GM23338 (cell line): ENCODE data around the gene C22orf39. TPM values are rescaled to one million over a fixed set of nuclear protein-coding genes. Genes with fewer than 3 reads are reported as not detected.

Experiments
- ATAC-seq: fragments of 200-7000 bp; cut with Tn5 transposase; 3 replicates; pipeline ENCODE4 v1.9.1; 2020
- DNase-seq: peaks from one replicate; pipeline ENCODE4 v3.0.0-alpha.2; 2015; ENCODE audit warnings: low spot score
- H2AFZ ChIP-seq: fragments of 200-600 bp; sonication (generic); 2 replicates; pipeline ENCODE4 v1.8.0; 2016; ENCODE audit warnings: antibody characterized with exemption, mild to moderate bottlenecking, moderate library complexity
- H3F3A ChIP-seq: fragments of 200-600 bp; sonication (generic); replicated peaks from 2 replicates; pipeline ENCODE4 v1.8.0; 2017; ENCODE audit warnings: antibody characterized with exemption, mixed run types, low read depth
- H3K27ac ChIP-seq: fragments of 200-600 bp; sonication (generic); 2 replicates; pipeline ENCODE4 v1.6.1; 2016; ENCODE audit warnings: low read depth
- H3K27me3 ChIP-seq: fragments of 200-600 bp; sonication (generic); 2 replicates; pipeline ENCODE4 v1.8.0; 2016; ENCODE audit warnings: mild to moderate bottlenecking, mixed run types, moderate library complexity; ENCODE audit not compliant: insufficient read depth
- H3K36me3 ChIP-seq: fragments of 200-600 bp; sonication (generic); 2 replicates; pipeline ENCODE4 v1.8.0; 2016; ENCODE audit warnings: mild to moderate bottlenecking; ENCODE audit not compliant: insufficient read depth
- H3K4me1 ChIP-seq: fragments of 200-600 bp; sonication (generic); 2 replicates; pipeline ENCODE4 v1.8.0; 2016; ENCODE audit warnings: mild to moderate bottlenecking, moderate library complexity; ENCODE audit not compliant: insufficient read depth
- H3K4me2 ChIP-seq: fragments of 200-600 bp; sonication (generic); 2 replicates; pipeline ENCODE4 v1.7.1; 2017; ENCODE audit warnings: mixed run types
- H3K4me3 ChIP-seq: fragments of 200-600 bp; sonication (generic); 2 replicates; pipeline ENCODE4 v1.6.1; 2016; ENCODE audit warnings: mixed run types
- H3K79me2 ChIP-seq: fragments of 200-600 bp; sonication (generic); replicated peaks from 2 replicates; pipeline ENCODE4 v1.8.0; 2017; ENCODE audit warnings: mild to moderate bottlenecking; ENCODE audit not compliant: insufficient read depth
- H3K9me2 ChIP-seq: fragments of 200-600 bp; sonication (generic); 2 replicates; pipeline ENCODE4 v1.8.0; 2017; ENCODE audit not compliant: insufficient read depth
- H4K20me1 ChIP-seq: fragments of 200-600 bp; sonication (generic); replicated peaks from 2 replicates; pipeline ENCODE4 v1.8.0; 2017; ENCODE audit warnings: mild to moderate bottlenecking; ENCODE audit not compliant: insufficient read depth
- H3K27ac Mint-ChIP-seq: 2 replicates; pipeline ENCODE4 v1.8.0; 2020; ENCODE audit warnings: inconsistent platforms, mild to moderate bottlenecking, moderate library complexity, mixed read lengths
- H3K27me3 Mint-ChIP-seq: 3 replicates; pipeline ENCODE4 v1.8.0; 2022; ENCODE audit warnings: low read depth, mild to moderate bottlenecking, moderate library complexity, mixed read lengths, inconsistent platforms; ENCODE audit not compliant: insufficient read depth, poor library complexity
- H3K36me3 Mint-ChIP-seq: 3 replicates; pipeline ENCODE4 v1.8.0; 2021; ENCODE audit warnings: low read depth, mild to moderate bottlenecking, inconsistent platforms, moderate library complexity, mixed read lengths
- H3K4me1 Mint-ChIP-seq: 3 replicates; pipeline ENCODE4 v1.8.0; 2020; ENCODE audit warnings: mild to moderate bottlenecking, inconsistent platforms, mixed read lengths
- H3K4me3 Mint-ChIP-seq: 3 replicates; pipeline ENCODE4 v1.8.0; 2021; ENCODE audit warnings: moderate library complexity, mild to moderate bottlenecking, inconsistent platforms, mixed read lengths
- H3K9me3 Mint-ChIP-seq: 3 replicates; pipeline ENCODE4 v1.8.0; 2020; ENCODE audit warnings: moderate library complexity, mild to moderate bottlenecking, inconsistent platforms, mixed read lengths
- CREB1 ChIP-seq: fragments of 250-450 bp; sonication (Bioruptor Pico); IDR thresholded peaks from 2 replicates; pipeline ENCODE4 v1.5.0; 2020; ENCODE audit warnings: low read depth, mild to moderate bottlenecking, moderate library complexity
- EZH2 ChIP-seq: fragments of 200-600 bp; sonication (generic); IDR thresholded peaks from one replicate; pipeline ENCODE4 v1.8.0; 2017; ENCODE audit warnings: antibody characterized with exemption, mild to moderate bottlenecking, low read depth; ENCODE audit not compliant: unreplicated experiment
- EZH2phosphoT487 ChIP-seq: fragments of 200-600 bp; sonication (generic); IDR thresholded peaks from one replicate; pipeline ENCODE4 v1.8.1; 2018; ENCODE audit warnings: antibody characterized with exemption; ENCODE audit not compliant: unreplicated experiment
- JUNB ChIP-seq: IDR thresholded peaks from one replicate; pipeline ENCODE4 v1.6.1; 2016; ENCODE audit warnings: antibody characterized with exemption; ENCODE audit not compliant: unreplicated experiment
- NANOG ChIP-seq: IDR thresholded peaks from 2 replicates; pipeline ENCODE4 v1.6.1; 2016; ENCODE audit warnings: antibody characterized with exemption, borderline replicate concordance
- POLR2AphosphoS5 ChIP-seq: IDR thresholded peaks from 2 replicates; pipeline ENCODE4 v1.6.1; 2016; ENCODE audit warnings: antibody characterized with exemption, low read depth
- STAT1 ChIP-seq: IDR thresholded peaks from one replicate; pipeline ENCODE4 v1.6.1; 2016; ENCODE audit warnings: antibody characterized with exemption; ENCODE audit not compliant: unreplicated experiment
- ZNF114 ChIP-seq: fragments of 250-450 bp; sonication (Bioruptor Pico); IDR thresholded peaks from 2 replicates; pipeline ENCODE4 v1.5.0; 2020; ENCODE audit warnings: mild to moderate bottlenecking, moderate library complexity
- ZNF331 ChIP-seq: fragments of 250-450 bp; sonication (Bioruptor Pico); IDR thresholded peaks from 2 replicates; pipeline ENCODE4 v1.5.0; 2020; ENCODE audit warnings: low read depth, mild to moderate bottlenecking, moderate library complexity
- polyA plus RNA-seq: library from polyadenylated mRNA; unstranded; fragments of >200 nt; fragmentation: Nextera tagmentation; extraction: Ambion mirVana; gene quantifications from 2 replicates; pipeline ENCODE4 v1.2.1, GENCODE V29; 2016
- total RNA-seq: library from RNA; depleted of rRNA; stranded (reverse); fragments of >200 nt; shearing (Covaris generic); gene quantifications from 2 replicates; pipeline ENCODE4 v1.2.3, GENCODE V29; 2014
- TF ChIP-seq, protein P1 (sequence below): IDR thresholded peaks from one replicate; pipeline ENCODE4 v1.6.1; 2018; ENCODE audit warnings: antibody characterized with exemption; ENCODE audit not compliant: unreplicated experiment
- TF ChIP-seq, protein P2 (sequence below): IDR thresholded peaks from 2 replicates; pipeline ENCODE4 v1.6.1; 2016; ENCODE audit warnings: antibody characterized with exemption
- TF ChIP-seq, protein P3 (sequence below): fragments of 250-450 bp; sonication (Bioruptor Pico); IDR thresholded peaks from 2 replicates; pipeline ENCODE4 v1.5.0; 2020; ENCODE audit warnings: mild to moderate bottlenecking, moderate library complexity
- TF ChIP-seq, protein P4 (sequence below), 2 experiments: fragments of 200-600 bp in 1 of 2; sonication (generic) in 1 of 2; conservative IDR thresholded peaks; 2 replicates each; pipeline versions ENCODE4 v1.5.1 to v1.6.1; 2016 to 2017; ENCODE audit warnings: antibody characterized with exemption in 2 of 2, low read depth in 2 of 2, mild to moderate bottlenecking in 2 of 2, moderate library complexity in 1 of 2

Gene C22orf39
- total and polyA plus RNA-seq, 2 experiments from 2014 or later = 37.4 to 40.2 TPM

DNA sequence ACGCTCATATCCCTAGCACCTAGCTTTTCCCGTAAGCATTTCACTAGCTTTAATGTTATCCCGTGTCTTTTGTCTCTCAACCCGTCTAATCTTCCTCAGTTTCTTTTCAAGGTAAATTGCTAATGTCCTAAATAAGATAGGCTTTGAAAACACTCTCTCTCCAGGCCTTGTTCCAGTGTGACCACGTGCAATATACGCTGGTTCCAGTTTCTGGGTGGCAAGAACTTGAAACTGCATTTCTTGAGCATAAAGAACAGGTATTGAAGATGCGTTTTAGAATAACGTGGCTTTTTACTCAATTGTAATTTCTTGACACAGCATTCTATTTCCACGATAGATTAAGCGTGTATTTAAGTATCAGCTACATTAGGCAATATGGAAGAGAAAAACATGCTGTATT is 33.3 kb upstream of the C22orf39 start:
- Mint-ChIP-seq H3K27me3 (peaks cover 3% of the 10 kb centered on the region), H3K4me3 (peak overlapping the region; percentile 97), H3K27ac (0 out of 2 replicates have a peak overlapping the region, but pooled peaks have one; percentile 100), H3K36me3 (peaks cover 28% of the 10 kb centered on the region), H3K9me3 (no peaks in the 10 kb centered on the region), H3K4me1 (peaks cover 17% of the 10 kb centered on the region)
- Histone ChIP-seq H3K9me2 (no peaks in the 10 kb centered on the region), H3K36me3 (peaks cover 26% of the 10 kb centered on the region), H3F3A (no peaks in the 10 kb centered on the region), H3K79me2 (peaks cover 42% of the 10 kb centered on the region), H3K4me1 (peaks cover 13% of the 10 kb centered on the region), H3K27ac (no peak overlapping the region), H3K4me2 (peak overlapping the region; percentile 96), H2AFZ (no peak overlapping the region), H3K27me3 (no peaks in the 10 kb centered on the region), H4K20me1 (peaks cover 29% of the 10 kb centered on the region), H3K4me3 (peak overlapping the region; percentile 55)
- DNase-seq (no peak), ATAC-seq (no peak)
- TF ChIP-seq, protein P1, sequence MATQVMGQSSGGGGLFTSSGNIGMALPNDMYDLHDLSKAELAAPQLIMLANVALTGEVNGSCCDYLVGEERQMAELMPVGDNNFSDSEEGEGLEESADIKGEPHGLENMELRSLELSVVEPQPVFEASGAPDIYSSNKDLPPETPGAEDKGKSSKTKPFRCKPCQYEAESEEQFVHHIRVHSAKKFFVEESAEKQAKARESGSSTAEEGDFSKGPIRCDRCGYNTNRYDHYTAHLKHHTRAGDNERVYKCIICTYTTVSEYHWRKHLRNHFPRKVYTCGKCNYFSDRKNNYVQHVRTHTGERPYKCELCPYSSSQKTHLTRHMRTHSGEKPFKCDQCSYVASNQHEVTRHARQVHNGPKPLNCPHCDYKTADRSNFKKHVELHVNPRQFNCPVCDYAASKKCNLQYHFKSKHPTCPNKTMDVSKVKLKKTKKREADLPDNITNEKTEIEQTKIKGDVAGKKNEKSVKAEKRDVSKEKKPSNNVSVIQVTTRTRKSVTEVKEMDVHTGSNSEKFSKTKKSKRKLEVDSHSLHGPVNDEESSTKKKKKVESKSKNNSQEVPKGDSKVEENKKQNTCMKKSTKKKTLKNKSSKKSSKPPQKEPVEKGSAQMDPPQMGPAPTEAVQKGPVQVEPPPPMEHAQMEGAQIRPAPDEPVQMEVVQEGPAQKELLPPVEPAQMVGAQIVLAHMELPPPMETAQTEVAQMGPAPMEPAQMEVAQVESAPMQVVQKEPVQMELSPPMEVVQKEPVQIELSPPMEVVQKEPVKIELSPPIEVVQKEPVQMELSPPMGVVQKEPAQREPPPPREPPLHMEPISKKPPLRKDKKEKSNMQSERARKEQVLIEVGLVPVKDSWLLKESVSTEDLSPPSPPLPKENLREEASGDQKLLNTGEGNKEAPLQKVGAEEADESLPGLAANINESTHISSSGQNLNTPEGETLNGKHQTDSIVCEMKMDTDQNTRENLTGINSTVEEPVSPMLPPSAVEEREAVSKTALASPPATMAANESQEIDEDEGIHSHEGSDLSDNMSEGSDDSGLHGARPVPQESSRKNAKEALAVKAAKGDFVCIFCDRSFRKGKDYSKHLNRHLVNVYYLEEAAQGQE = no peak
- TF ChIP-seq ZNF331 (CRISPR knock-in tag) = no peak
- no peak for TF ChIP-seq STAT1
- no peak for TF ChIP-seq NANOG
- no peak for TF ChIP-seq POLR2AphosphoS5
- no peak for TF ChIP-seq ZNF114 (CRISPR knock-in tag)
- TF ChIP-seq EZH2phosphoT487 = no peak
- TF ChIP-seq EZH2 = no peak
- TF ChIP-seq, protein P2, sequence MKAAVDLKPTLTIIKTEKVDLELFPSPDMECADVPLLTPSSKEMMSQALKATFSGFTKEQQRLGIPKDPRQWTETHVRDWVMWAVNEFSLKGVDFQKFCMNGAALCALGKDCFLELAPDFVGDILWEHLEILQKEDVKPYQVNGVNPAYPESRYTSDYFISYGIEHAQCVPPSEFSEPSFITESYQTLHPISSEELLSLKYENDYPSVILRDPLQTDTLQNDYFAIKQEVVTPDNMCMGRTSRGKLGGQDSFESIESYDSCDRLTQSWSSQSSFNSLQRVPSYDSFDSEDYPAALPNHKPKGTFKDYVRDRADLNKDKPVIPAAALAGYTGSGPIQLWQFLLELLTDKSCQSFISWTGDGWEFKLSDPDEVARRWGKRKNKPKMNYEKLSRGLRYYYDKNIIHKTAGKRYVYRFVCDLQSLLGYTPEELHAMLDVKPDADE = no peak
- TF ChIP-seq, protein P3, sequence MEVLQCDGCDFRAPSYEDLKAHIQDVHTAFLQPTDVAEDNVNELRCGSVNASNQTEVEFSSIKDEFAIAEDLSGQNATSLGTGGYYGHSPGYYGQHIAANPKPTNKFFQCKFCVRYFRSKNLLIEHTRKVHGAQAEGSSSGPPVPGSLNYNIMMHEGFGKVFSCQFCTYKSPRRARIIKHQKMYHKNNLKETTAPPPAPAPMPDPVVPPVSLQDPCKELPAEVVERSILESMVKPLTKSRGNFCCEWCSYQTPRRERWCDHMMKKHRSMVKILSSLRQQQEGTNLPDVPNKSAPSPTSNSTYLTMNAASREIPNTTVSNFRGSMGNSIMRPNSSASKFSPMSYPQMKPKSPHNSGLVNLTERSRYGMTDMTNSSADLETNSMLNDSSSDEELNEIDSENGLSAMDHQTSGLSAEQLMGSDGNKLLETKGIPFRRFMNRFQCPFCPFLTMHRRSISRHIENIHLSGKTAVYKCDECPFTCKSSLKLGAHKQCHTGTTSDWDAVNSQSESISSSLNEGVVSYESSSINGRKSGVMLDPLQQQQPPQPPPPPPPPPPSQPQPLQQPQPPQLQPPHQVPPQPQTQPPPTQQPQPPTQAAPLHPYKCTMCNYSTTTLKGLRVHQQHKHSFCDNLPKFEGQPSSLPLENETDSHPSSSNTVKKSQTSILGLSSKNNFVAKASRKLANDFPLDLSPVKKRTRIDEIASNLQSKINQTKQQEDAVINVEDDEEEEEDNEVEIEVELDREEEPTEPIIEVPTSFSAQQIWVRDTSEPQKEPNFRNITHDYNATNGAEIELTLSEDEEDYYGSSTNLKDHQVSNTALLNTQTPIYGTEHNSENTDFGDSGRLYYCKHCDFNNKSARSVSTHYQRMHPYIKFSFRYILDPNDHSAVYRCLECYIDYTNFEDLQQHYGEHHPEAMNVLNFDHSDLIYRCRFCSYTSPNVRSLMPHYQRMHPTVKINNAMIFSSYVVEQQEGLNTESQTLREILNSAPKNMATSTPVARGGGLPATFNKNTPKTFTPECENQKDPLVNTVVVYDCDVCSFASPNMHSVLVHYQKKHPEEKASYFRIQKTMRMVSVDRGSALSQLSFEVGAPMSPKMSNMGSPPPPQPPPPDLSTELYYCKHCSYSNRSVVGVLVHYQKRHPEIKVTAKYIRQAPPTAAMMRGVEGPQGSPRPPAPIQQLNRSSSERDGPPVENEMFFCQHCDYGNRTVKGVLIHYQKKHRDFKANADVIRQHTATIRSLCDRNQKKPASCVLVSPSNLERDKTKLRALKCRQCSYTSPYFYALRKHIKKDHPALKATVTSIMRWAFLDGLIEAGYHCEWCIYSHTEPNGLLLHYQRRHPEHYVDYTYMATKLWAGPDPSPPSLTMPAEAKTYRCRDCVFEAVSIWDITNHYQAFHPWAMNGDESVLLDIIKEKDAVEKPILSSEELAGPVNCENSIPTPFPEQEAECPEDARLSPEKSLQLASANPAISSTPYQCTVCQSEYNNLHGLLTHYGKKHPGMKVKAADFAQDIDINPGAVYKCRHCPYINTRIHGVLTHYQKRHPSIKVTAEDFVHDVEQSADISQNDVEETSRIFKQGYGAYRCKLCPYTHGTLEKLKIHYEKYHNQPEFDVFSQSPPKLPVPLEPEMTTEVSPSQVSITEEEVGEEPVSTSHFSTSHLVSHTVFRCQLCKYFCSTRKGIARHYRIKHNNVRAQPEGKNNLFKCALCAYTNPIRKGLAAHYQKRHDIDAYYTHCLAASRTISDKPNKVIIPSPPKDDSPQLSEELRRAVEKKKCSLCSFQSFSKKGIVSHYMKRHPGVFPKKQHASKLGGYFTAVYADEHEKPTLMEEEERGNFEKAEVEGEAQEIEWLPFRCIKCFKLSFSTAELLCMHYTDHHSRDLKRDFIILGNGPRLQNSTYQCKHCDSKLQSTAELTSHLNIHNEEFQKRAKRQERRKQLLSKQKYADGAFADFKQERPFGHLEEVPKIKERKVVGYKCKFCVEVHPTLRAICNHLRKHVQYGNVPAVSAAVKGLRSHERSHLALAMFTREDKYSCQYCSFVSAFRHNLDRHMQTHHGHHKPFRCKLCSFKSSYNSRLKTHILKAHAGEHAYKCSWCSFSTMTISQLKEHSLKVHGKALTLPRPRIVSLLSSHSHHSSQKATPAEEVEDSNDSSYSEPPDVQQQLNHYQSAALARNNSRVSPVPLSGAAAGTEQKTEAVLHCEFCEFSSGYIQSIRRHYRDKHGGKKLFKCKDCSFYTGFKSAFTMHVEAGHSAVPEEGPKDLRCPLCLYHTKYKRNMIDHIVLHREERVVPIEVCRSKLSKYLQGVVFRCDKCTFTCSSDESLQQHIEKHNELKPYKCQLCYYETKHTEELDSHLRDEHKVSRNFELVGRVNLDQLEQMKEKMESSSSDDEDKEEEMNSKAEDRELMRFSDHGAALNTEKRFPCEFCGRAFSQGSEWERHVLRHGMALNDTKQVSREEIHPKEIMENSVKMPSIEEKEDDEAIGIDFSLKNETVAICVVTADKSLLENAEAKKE (CRISPR knock-in tag) = no peak
- TF ChIP-seq CREB1 (CRISPR knock-in tag) = no peak
- TF ChIP-seq, protein P4, sequence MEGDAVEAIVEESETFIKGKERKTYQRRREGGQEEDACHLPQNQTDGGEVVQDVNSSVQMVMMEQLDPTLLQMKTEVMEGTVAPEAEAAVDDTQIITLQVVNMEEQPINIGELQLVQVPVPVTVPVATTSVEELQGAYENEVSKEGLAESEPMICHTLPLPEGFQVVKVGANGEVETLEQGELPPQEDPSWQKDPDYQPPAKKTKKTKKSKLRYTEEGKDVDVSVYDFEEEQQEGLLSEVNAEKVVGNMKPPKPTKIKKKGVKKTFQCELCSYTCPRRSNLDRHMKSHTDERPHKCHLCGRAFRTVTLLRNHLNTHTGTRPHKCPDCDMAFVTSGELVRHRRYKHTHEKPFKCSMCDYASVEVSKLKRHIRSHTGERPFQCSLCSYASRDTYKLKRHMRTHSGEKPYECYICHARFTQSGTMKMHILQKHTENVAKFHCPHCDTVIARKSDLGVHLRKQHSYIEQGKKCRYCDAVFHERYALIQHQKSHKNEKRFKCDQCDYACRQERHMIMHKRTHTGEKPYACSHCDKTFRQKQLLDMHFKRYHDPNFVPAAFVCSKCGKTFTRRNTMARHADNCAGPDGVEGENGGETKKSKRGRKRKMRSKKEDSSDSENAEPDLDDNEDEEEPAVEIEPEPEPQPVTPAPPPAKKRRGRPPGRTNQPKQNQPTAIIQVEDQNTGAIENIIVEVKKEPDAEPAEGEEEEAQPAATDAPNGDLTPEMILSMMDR (conservative IDR thresholded peaks at IDR 0.05; ENCODE audit: low read depth in 2 of 2) = no peak
- TF ChIP-seq JUNB = no peak
